Measurements from ENCODE around the gene NUDT4. TPM values are rescaled to one million over a fixed set of nuclear protein-coding genes. Genes with fewer than 3 reads are reported as not detected.

Gene NUDT4
- total and polyA plus RNA-seq, 2 donors (not counting 3 experiments of a cell fraction or from before 2014, with no cell fraction given), result 76.0 to 161 TPM

- CTCF ChIA-PET, result no interaction called here
- intact Hi-C loops (cut with micrococcal nuclease), result loop anchor here (10.0 kb wide), 1 partner anchor 146 kb away; no protein-coding TSS in a partner anchor
- FAIRE-seq (no peak), DNase-seq (ENCODE audit: low read depth, low spot score) (no peak)
- dilution Hi-C loops (cut with MboI; ENCODE audit: extremely low pct_ligation_motif_present, low sequenced_read_pairs), result no loop called here
- Histone ChIP-seq H4K20me1 (replicated peaks; ENCODE audit: control insufficient read depth, extremely low read depth, insufficient read depth, low read length) (no peaks in the 10 kb centered on the region), H3K4me2 (ENCODE audit: insufficient read depth, low read length) (no peak overlapping the region), H3K27ac (ENCODE audit: insufficient read depth, low read depth, low read length) (no peak overlapping the region), H3K27me3 (ENCODE audit: control insufficient read depth in 2 of 2, insufficient read depth in 2 of 2, low read length in 2 of 2) (no peaks in the 10 kb centered on the region), H3K9me1 (replicated peaks; ENCODE audit: control insufficient read depth, extremely low read depth, insufficient read depth, low read length) (no peaks in the 10 kb centered on the region), H3K9ac (replicated peaks; ENCODE audit: extremely low read depth, insufficient read depth, low read length) (no peak overlapping the region), H3K79me2 (ENCODE audit: control insufficient read depth, insufficient read depth, low read length) (no peaks in the 10 kb centered on the region), H3K36me3 (ENCODE audit: control insufficient read depth in 2 of 2, extremely low read depth in 1 of 2, insufficient read depth in 2 of 2, low read length in 2 of 2) (no peaks in the 10 kb centered on the region), H3K4me1 (ENCODE audit: control insufficient read depth, extremely low read depth, insufficient read depth, low read length) (peaks cover 3% of the 10 kb centered on the region), H2AFZ (ENCODE audit: low read depth, low read length) (no peak overlapping the region), H3K9me3 (replicated peaks; ENCODE audit: control insufficient read depth, insufficient read depth, low read length) (no peaks in the 10 kb centered on the region), H3K4me3 (replicated peaks in 1 of 3; ENCODE audit: insufficient read depth in 1 of 3, low read depth in 1 of 3, low read length in 3 of 3) (no peak overlapping the region)
- no TSS peak for BruUV-seq (replicated peaks)
- POLR2A ChIA-PET, result no interaction called here
- TF ChIP-seq MAX (IDR thresholded peaks at IDR 0.05; ENCODE audit: insufficient read depth, insufficient read length) (no peak), POLR2A (IDR thresholded peaks at IDR 0.05; ENCODE audit: low read depth, low read length) (no peak), MYC (IDR thresholded peaks at IDR 0.05; ENCODE audit: low read depth, low read length) (no peak), CTCF (IDR thresholded peaks at IDR 0.05; ENCODE audit: extremely low read depth in 1 of 2, insufficient read depth in 1 of 2, low read depth in 1 of 2, low read length in 2 of 2) (no peak)
Observed at GRCh38 chr12:93370947-93371346, 6.8 kb upstream of the NUDT4 start.

GRCh38 chr12:93373961-93374656 is 3.6 kb upstream of the NUDT4 start:
- no peaks in the 10 kb centered on the region for H4K20me1 ChIP-seq (replicated peaks; ENCODE audit: control insufficient read depth, extremely low read depth, insufficient read depth, low read length)
- FAIRE-seq (peak; percentile 8), DNase-seq (ENCODE audit: low read depth, low spot score) (peak; percentile 3)
- intact Hi-C loops (cut with micrococcal nuclease), result loop anchor here (10.0 kb wide), 1 partner anchor 149 kb away; no protein-coding TSS in a partner anchor
- no peak overlapping the region for H2AFZ ChIP-seq (ENCODE audit: low read depth, low read length)
- no peak overlapping the region for H3K4me3 ChIP-seq (replicated peaks in 1 of 3; ENCODE audit: insufficient read depth in 1 of 3, low read depth in 1 of 3, low read length in 3 of 3)
- no peak for TF ChIP-seq CTCF (IDR thresholded peaks at IDR 0.05; ENCODE audit: extremely low read depth in 1 of 2, insufficient read depth in 1 of 2, low read depth in 1 of 2, low read length in 2 of 2)
- TF ChIP-seq EZH2 (IDR thresholded peaks at IDR 0.05; ENCODE audit: borderline replicate concordance, low read depth, low read length, severe bottlenecking), result no peak
- TF ChIP-seq MYC (IDR thresholded peaks at IDR 0.05; ENCODE audit: low read depth, low read length), result no peak
- no peak for TF ChIP-seq MAX (IDR thresholded peaks at IDR 0.05; ENCODE audit: insufficient read depth, insufficient read length)
- no peak for TF ChIP-seq JUN (IDR thresholded peaks at IDR 0.05; ENCODE audit: borderline replicate concordance, insufficient read depth, insufficient read length, low read depth)
- no peak for TF ChIP-seq FOS (IDR thresholded peaks at IDR 0.05; ENCODE audit: borderline replicate concordance, insufficient read depth, low read length)
- TF ChIP-seq POLR2A (IDR thresholded peaks at IDR 0.05; ENCODE audit: low read depth, low read length), result no peak
- no peak for TF ChIP-seq GATA2 (IDR thresholded peaks at IDR 0.05; ENCODE audit: insufficient read depth, insufficient read length, low read depth, low read length)
- TF ChIP-seq POLR2AphosphoS5 (IDR thresholded peaks at IDR 0.05; ENCODE audit: insufficient read depth, low read depth, low read length), result no peak
- no TSS peak for BruUV-seq (replicated peaks)
- ChIA-PET CTCF (interaction anchor here (0.7 to 2.1 kb wide), 3 partner anchors 9 to 426 kb away, joined by 3 to 8 read pairs (median 4); no protein-coding TSS in a partner anchor), POLR2A (no interaction called here)
- H3K27ac ChIP-seq (ENCODE audit: insufficient read depth, low read depth, low read length), result no peak overlapping the region
- peaks cover 13% of the 10 kb centered on the region for H3K4me1 ChIP-seq (ENCODE audit: control insufficient read depth, extremely low read depth, insufficient read depth, low read length)
- H3K36me3 ChIP-seq (ENCODE audit: control insufficient read depth in 2 of 2, extremely low read depth in 1 of 2, insufficient read depth in 2 of 2, low read length in 2 of 2), result no peaks in the 10 kb centered on the region
- no peak overlapping the region for H3K9ac ChIP-seq (replicated peaks; ENCODE audit: extremely low read depth, insufficient read depth, low read length)
- no peaks in the 10 kb centered on the region for H3K9me1 ChIP-seq (replicated peaks; ENCODE audit: control insufficient read depth, extremely low read depth, insufficient read depth, low read length)
- H3K4me2 ChIP-seq (ENCODE audit: insufficient read depth, low read length), result no peak overlapping the region
- dilution Hi-C loops (cut with MboI; ENCODE audit: extremely low pct_ligation_motif_present, low sequenced_read_pairs), result no loop called here
- H3K27me3 ChIP-seq (ENCODE audit: control insufficient read depth in 2 of 2, insufficient read depth in 2 of 2, low read length in 2 of 2), result no peaks in the 10 kb centered on the region
- H3K9me3 ChIP-seq (replicated peaks; ENCODE audit: control insufficient read depth, insufficient read depth, low read length), result no peaks in the 10 kb centered on the region
- peaks cover 10% of the 10 kb centered on the region for H3K79me2 ChIP-seq (ENCODE audit: control insufficient read depth, insufficient read depth, low read length)
